HG03175 (cell line): Measurements from ENCODE around the gene ERBB4.
"Not testable (repeated sequence)": the region's sequence is repeated elsewhere in the genome, so short reads cannot be mapped to it uniquely, and the experiment has no call there.

Experiments
- ATAC-seq: cut with Tn5 transposase; IDR thresholded peaks from one replicate; pipeline ENCODE4 v1.9.1; 2021; ENCODE audit warnings: mild to moderate bottlenecking, moderate library complexity; ENCODE audit not compliant: unreplicated experiment

ERBB4 gene

GRCh38 chr2:212530373-212530772 lies 8.2 kb downstream of the ERBB4 start:
- no peak for ATAC-seq

- no peak for ATAC-seq
Measured at GRCh38 chr2:212528106-212528856, 10.3 kb downstream of the ERBB4 start.

GRCh38 chr2:212526059-212526458 lies 12.5 kb downstream of the ERBB4 start:
- no peak for ATAC-seq

GRCh38 chr2:212523756-212524155 lies 14.8 kb downstream of the ERBB4 start:
- ATAC-seq = no peak

- no peak for ATAC-seq
Measured at GRCh38 chr2:212520340-212520739, 18.3 kb downstream of the ERBB4 start.

GRCh38 chr2:212517693-212518092 lies 20.9 kb downstream of the ERBB4 start:
- ATAC-seq = no peak

GRCh38 chr2:212505586-212505985 lies 33.0 kb downstream of the ERBB4 start:
- ATAC-seq = no peak

GRCh38 chr2:212495046-212495445 lies 43.6 kb downstream of the ERBB4 start:
- no peak for ATAC-seq

GRCh38 chr2:212494418-212495020 lies 44.1 kb downstream of the ERBB4 start:
- no peak for ATAC-seq

- peak; percentile 76 for ATAC-seq
Measured at GRCh38 chr2:212489719-212490346, 48.8 kb downstream of the ERBB4 start.

GRCh38 chr2:212488611-212489010 lies 50.0 kb downstream of the ERBB4 start:
- ATAC-seq = no peak

GRCh38 chr2:212484563-212485080 lies 54.0 kb downstream of the ERBB4 start:
- ATAC-seq = no peak

- no peak for ATAC-seq
Measured at GRCh38 chr2:212480447-212480846, 58.2 kb downstream of the ERBB4 start.

- ATAC-seq = no peak
Measured at GRCh38 chr2:212477571-212477970, 61.0 kb downstream of the ERBB4 start.

- ATAC-seq = no peak
Measured at GRCh38 chr2:212473211-212473610, 65.4 kb downstream of the ERBB4 start.

- ATAC-seq = not testable (repeated sequence)
Measured at GRCh38 chr2:212467551-212467950, 71.1 kb downstream of the ERBB4 start.

GRCh38 chr2:212465456-212465855 lies 73.1 kb downstream of the ERBB4 start:
- no peak for ATAC-seq

- ATAC-seq = not testable (repeated sequence)
Measured at GRCh38 chr2:212461708-212462107, 76.9 kb downstream of the ERBB4 start.

GRCh38 chr2:212454149-212454548 lies 84.5 kb downstream of the ERBB4 start:
- no peak for ATAC-seq

- ATAC-seq = no peak
Measured at GRCh38 chr2:212451786-212452231, 86.8 kb downstream of the ERBB4 start.

GRCh38 chr2:212448698-212449097 lies 89.9 kb downstream of the ERBB4 start:
- ATAC-seq = no peak

- ATAC-seq = no peak
Measured at GRCh38 chr2:212441821-212442220, 96.8 kb downstream of the ERBB4 start.
